Measurements from ENCODE around the gene PTK6. TPM values are rescaled to one million over a fixed set of nuclear protein-coding genes. Genes with fewer than 3 reads are reported as not detected.

The PTK6 gene
- total and polyA plus RNA-seq, 2 of the 13 experiments (the other 11 are each of a cell fraction or from before 2014, with no cell fraction given): 0.08 TPM; not detected in 1

- ChIA-PET POLR2A (interaction anchor here (1.3 to 1.6 kb wide), 3 partner anchors 11 to 20 kb away, joined by 3 to 7 read pairs (median 6); partner anchors contain the start of genes HELZ2 and PTK6), CTCF (ENCODE audit: low intra/inter-chr PET ratio, low total read pairs) (no interaction called here)
- H3K36me3 ChIP-seq (replicated peaks in 1 of 2; ENCODE audit: control insufficient read depth in 1 of 2, insufficient read depth in 2 of 2, low read length in 2 of 2): no peaks in the 10 kb centered on the region; a peak in 1 of 5 replicates
- H3K79me2 ChIP-seq (ENCODE audit: insufficient read depth, low read length): no peaks in the 10 kb centered on the region
- in situ Hi-C loops (cut with HindIII; ENCODE audit: extremely low pct_ligation_motif_present, low pct_unique_long_range_greater_than_20kb) (no loop called here), intact Hi-C loops (cut with micrococcal nuclease; ENCODE audit: unreplicated experiment) (no loop called here)
- H3K9ac ChIP-seq (ENCODE audit: insufficient read depth, low read depth, low read length): no peak overlapping the region
- no peaks in the 10 kb centered on the region; the same call in 1 of the 2 replicates for H4K20me1 ChIP-seq (ENCODE audit: insufficient read depth, low read length)
- 42% methylated on average over 16 of the region's 19 CpGs for WGBS (ENCODE audit: low lambda C conversion rate)
- FAIRE-seq: no peak
- H3K4me2 ChIP-seq (ENCODE audit: low read depth, low read length): peak overlapping the region; percentile 58
- peak; percentile 49 for ATAC-seq
- H3K9me3 ChIP-seq (ENCODE audit: low read length): no peaks in the 10 kb centered on the region
- H3K27me3 ChIP-seq (ENCODE audit: control insufficient read depth in 1 of 2, insufficient read depth in 2 of 2, low read length in 2 of 2): peaks cover 9 to 22% of the 10 kb centered on the region in 2 experiments; a peak in 3 of 5 replicates
- H3K27ac ChIP-seq (ENCODE audit: extremely low read length, insufficient read depth, low read length): no peak overlapping the region
- BruUV-seq (replicated peaks): no TSS peak
- H2AFZ ChIP-seq (ENCODE audit: low read length): no peak overlapping the region
- DNase-seq (ENCODE audit: low spot score): no peak
- H3K4me1 ChIP-seq (ENCODE audit: insufficient read depth, low read length): peaks cover 33% of the 10 kb centered on the region
- peak overlapping the region in 1 of 3 experiments; percentile 30; a peak in 1 of 6 replicates for H3K4me3 ChIP-seq (replicated peaks in 1 of 3; ENCODE audit: insufficient read depth in 1 of 3, low read depth in 2 of 3, low read length in 3 of 3)
- peak; percentile 27; the same call in 1 of the 2 replicates for TF ChIP-seq TBX2 (CRISPR knock-in tag; IDR thresholded peaks at IDR 0.05; ENCODE audit: borderline replicate concordance)
- TF ChIP-seq, protein P1, sequence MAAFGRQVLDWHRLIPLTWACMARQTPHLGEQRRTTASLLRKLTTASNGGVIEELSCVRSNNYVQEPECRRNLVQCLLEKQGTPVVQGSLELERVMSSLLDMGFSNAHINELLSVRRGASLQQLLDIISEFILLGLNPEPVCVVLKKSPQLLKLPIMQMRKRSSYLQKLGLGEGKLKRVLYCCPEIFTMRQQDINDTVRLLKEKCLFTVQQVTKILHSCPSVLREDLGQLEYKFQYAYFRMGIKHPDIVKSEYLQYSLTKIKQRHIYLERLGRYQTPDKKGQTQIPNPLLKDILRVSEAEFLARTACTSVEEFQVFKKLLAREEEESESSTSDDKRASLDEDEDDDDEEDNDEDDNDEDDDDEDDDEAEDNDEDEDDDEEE (CRISPR knock-in tag; IDR thresholded peaks at IDR 0.05): no peak
- TF ChIP-seq ZNF607 (CRISPR knock-in tag; IDR thresholded peaks at IDR 0.05; ENCODE audit: borderline replicate concordance): 0 out of 2 replicates have a peak, but pooled peaks have one; percentile 43
- TF ChIP-seq THAP7 (CRISPR knock-in tag; IDR thresholded peaks at IDR 0.05): no peak
- TF ChIP-seq THAP9 (CRISPR knock-in tag; IDR thresholded peaks at IDR 0.05; ENCODE audit: borderline replicate concordance): peak; percentile 36; the same call in 1 of the 2 replicates
- peak; percentile 34; the same call in 1 of the 2 replicates for TF ChIP-seq ZNF740 (CRISPR knock-in tag; IDR thresholded peaks at IDR 0.05)
- peak; percentile 72; the same call in 1 of the 2 replicates for TF ChIP-seq NFKB2 (CRISPR knock-in tag; IDR thresholded peaks at IDR 0.05; ENCODE audit: borderline replicate concordance)
- no peak for TF ChIP-seq SMARCE1 (IDR thresholded peaks at IDR 0.05; ENCODE audit: borderline replicate concordance)
- TF ChIP-seq ZNF605 (CRISPR knock-in tag; IDR thresholded peaks at IDR 0.05): no peak
- TF ChIP-seq ZNF33A (CRISPR knock-in tag; IDR thresholded peaks at IDR 0.05; ENCODE audit: borderline replicate concordance): no peak
- TF ChIP-seq HIVEP1 (CRISPR knock-in tag; IDR thresholded peaks at IDR 0.05): no peak
- TF ChIP-seq, protein P2, sequence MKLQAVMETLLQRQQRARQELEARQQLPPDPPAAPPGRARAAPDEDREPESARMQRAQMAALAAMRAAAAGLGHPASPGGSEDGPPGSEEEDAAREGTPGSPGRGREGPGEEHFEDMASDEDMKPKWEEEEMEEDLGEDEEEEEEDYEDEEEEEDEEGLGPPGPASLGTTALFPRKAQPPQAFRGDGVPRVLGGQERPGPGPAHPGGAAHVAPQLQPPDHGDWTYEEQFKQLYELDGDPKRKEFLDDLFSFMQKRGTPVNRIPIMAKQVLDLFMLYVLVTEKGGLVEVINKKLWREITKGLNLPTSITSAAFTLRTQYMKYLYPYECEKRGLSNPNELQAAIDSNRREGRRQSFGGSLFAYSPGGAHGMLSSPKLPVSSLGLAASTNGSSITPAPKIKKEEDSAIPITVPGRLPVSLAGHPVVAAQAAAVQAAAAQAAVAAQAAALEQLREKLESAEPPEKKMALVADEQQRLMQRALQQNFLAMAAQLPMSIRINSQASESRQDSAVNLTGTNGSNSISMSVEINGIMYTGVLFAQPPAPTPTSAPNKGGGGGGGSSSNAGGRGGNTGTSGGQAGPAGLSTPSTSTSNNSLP (IDR thresholded peaks at IDR 0.05; ENCODE audit: low read depth, low read length): no peak
- no peak for TF ChIP-seq DR1 (CRISPR knock-in tag; IDR thresholded peaks at IDR 0.05)
- TF ChIP-seq, protein P3, sequence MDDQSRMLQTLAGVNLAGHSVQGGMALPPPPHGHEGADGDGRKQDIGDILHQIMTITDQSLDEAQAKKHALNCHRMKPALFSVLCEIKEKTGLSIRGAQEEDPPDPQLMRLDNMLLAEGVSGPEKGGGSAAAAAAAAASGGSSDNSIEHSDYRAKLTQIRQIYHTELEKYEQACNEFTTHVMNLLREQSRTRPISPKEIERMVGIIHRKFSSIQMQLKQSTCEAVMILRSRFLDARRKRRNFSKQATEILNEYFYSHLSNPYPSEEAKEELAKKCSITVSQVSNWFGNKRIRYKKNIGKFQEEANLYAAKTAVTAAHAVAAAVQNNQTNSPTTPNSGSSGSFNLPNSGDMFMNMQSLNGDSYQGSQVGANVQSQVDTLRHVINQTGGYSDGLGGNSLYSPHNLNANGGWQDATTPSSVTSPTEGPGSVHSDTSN (CRISPR knock-in tag; IDR thresholded peaks at IDR 0.05; ENCODE audit: borderline replicate concordance): no peak
Measured at GRCh38 chr20:63557481-63557891, 20.3 kb upstream of the PTK6 start.

Measured in HepG2 (cell line).